ENCODE measurements around the gene TCP11L2. TPM values are rescaled to one million over a fixed set of nuclear protein-coding genes. Genes with fewer than 3 reads are reported as not detected.

Gene TCP11L2
- polyA plus RNA-seq, 1 experiment, result 16.8 TPM

DNA sequence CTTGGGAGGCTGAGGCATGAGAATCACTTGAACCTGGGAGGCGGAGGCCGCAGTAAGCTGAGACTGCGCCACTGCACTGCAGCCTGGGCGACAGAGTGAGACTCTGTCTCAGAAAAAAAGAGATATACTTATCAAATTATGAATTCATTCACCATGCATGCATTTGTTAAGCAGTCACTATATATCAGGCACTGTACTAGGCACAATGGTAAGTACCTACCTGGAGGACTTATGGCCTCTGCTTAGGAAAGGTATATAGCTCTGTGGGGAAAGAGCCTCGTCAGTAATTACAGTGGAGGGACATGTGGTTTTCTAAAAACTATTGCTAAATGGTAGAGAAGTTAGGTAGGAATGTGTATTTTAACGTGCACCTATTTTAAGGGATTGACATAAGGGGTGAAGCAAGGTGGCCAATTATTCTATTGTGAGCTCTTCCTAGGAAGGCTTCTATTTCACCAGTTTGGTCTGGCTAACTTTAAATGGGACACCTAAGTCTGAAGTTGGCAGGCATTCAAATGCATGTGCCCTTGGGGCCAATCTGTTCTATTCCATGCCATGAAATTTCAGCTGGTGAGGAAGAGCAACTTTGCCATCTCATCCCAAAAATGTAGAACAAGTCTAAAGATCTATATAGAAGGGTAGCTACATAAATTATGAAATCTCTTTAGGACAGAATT is 15.0 kb downstream of the TCP11L2 start:
- H3K27me3 ChIP-seq (ENCODE audit: control insufficient read depth, insufficient read depth, low read length), result no peaks in the 10 kb centered on the region
- CTCF ChIA-PET, result no interaction called here
- POLR2A ChIA-PET, result no interaction called here
- H3K4me3 ChIP-seq (ENCODE audit: low read depth, low read length), result no peak overlapping the region
- DNase-seq (ENCODE audit: low read depth), result no peak
- no peaks in the 10 kb centered on the region; the same call in none of the 2 replicates for H3K36me3 ChIP-seq (ENCODE audit: control insufficient read depth, insufficient read depth, low read length)
- TF ChIP-seq, protein P1, sequence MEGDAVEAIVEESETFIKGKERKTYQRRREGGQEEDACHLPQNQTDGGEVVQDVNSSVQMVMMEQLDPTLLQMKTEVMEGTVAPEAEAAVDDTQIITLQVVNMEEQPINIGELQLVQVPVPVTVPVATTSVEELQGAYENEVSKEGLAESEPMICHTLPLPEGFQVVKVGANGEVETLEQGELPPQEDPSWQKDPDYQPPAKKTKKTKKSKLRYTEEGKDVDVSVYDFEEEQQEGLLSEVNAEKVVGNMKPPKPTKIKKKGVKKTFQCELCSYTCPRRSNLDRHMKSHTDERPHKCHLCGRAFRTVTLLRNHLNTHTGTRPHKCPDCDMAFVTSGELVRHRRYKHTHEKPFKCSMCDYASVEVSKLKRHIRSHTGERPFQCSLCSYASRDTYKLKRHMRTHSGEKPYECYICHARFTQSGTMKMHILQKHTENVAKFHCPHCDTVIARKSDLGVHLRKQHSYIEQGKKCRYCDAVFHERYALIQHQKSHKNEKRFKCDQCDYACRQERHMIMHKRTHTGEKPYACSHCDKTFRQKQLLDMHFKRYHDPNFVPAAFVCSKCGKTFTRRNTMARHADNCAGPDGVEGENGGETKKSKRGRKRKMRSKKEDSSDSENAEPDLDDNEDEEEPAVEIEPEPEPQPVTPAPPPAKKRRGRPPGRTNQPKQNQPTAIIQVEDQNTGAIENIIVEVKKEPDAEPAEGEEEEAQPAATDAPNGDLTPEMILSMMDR (IDR thresholded peaks at IDR 0.05; ENCODE audit: insufficient read depth, low read depth, low read length), result no peak

DNA sequence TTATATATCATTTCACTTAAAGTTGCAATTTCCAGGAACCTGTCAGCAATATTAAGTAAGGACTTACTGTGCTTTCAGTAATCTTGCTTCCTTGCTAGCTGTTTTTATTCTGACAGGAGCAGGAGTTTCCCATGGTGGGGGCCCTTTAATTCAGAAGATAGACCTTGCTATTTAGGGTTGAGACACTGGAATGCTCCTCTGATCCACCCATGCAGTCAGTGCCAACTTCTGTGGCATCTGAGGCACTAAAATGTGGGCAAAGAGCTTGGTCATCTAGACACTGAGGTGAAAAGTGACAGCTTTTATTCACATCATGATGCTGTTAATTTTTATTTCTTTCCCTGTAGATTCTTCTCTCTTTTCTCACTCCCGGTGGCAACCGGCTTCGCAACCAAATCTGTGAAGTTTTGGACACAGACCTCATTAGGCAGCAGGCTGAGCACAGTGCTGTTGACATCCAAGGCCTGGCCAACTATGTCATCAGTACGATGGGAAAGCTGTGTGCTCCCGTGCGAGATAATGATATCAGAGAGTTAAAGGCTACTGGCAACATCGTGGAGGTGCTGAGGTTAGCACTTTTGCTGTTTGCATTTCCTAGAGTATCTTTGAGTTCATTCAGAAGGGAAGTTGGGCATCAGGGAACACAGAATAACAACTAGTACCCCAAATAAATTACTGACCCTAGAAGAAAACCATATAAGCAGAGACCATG is 18.8 kb downstream of the TCP11L2 start:
- TF ChIP-seq, protein P1 (IDR thresholded peaks at IDR 0.05; ENCODE audit: insufficient read depth, low read depth, low read length), result no peak
- Histone ChIP-seq H3K4me3 (ENCODE audit: low read depth, low read length) (no peak overlapping the region), H3K27me3 (ENCODE audit: control insufficient read depth, insufficient read depth, low read length) (no peaks in the 10 kb centered on the region), H3K36me3 (ENCODE audit: control insufficient read depth, insufficient read depth, low read length) (peaks cover 4% of the 10 kb centered on the region)
- ChIA-PET CTCF (no interaction called here), POLR2A (no interaction called here)
- no peak for DNase-seq (ENCODE audit: low read depth)

DNA sequence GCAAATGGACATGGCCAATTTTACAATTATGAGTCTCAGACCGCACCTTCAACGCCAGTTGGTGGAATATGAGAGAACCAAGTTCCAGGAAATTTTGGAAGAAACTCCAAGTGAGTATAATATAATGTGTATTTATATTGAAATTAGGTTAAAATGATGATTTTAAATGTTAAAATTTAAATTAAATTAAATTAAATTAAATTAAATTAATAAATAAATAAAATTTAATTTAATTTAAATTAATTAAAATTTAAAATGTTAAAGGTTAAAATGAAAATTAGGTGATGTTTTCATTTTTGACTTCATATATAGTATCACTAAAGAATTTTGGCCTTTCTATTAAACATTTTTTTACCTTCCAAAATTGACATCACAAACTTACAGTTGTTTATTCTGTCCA is 21.0 kb downstream of the TCP11L2 start:
- Histone ChIP-seq H3K36me3 (ENCODE audit: control insufficient read depth, insufficient read depth, low read length) (peaks cover 5% of the 10 kb centered on the region), H3K4me3 (ENCODE audit: low read depth, low read length) (no peak overlapping the region), H3K27me3 (ENCODE audit: control insufficient read depth, insufficient read depth, low read length) (no peaks in the 10 kb centered on the region)
- ChIA-PET POLR2A (no interaction called here), CTCF (interaction anchor here (1.0 kb wide), 1 partner anchor 97 kb away, joined by 3 read pairs; no protein-coding TSS in a partner anchor)
- TF ChIP-seq, protein P1 (IDR thresholded peaks at IDR 0.05; ENCODE audit: insufficient read depth, low read depth, low read length), result no peak
- no peak for DNase-seq (ENCODE audit: low read depth)

DNA sequence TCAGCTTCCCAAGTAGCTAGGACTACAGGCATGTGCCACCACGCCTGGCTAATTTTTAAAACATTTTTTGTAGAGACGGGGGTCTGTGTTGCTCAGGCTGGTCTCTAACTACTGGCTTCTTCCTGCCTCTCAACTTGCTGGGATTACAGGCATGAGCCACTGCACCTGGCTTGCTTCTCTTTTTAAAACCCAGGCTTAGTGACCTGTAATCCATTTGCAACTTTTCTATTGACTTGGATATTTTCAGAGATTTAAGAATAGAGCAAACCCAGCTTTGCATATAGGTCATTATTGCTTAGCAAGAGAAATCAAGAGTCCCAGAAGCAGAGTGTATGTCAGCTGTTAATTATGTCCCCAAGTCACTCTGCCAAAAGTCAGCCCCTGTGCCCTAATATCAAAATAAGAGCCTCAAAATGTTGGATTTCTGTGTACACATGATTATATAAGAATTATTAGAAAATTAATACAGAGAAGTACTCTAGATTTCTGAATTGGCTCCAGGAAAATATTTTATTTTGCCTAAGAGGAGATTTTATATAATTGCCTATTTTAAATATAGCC is 24.9 kb downstream of the TCP11L2 start:
- Histone ChIP-seq H3K36me3 (ENCODE audit: control insufficient read depth, insufficient read depth, low read length) (peaks cover 9% of the 10 kb centered on the region), H3K4me3 (ENCODE audit: low read depth, low read length) (no peak overlapping the region), H3K27me3 (ENCODE audit: control insufficient read depth, insufficient read depth, low read length) (peaks cover 3% of the 10 kb centered on the region; the same call in 1 of the 2 replicates)
- POLR2A ChIA-PET, result no interaction called here
- TF ChIP-seq, protein P1 (IDR thresholded peaks at IDR 0.05; ENCODE audit: insufficient read depth, low read depth, low read length), result no peak
- CTCF ChIA-PET, result no interaction called here
- no peak for DNase-seq (ENCODE audit: low read depth)

DNA sequence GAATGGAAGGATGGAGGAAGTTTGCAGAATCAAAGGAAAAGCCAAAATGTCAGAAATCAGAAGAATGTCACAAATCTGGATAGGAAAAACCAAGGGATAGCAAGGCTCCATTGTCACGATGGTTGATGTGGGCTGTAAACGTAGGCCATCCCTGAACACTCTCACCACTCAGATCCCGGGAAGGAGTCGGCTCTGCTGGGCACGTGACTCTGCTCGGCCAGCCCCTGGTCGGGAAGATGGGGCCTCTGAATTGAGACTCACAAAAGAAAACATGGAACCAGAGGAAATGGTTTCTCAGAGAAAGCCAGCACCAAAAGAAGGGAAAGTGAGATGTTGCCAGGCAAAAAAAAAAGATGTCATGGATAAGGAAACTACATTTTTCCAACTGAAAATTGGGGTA is 26.2 kb downstream of the TCP11L2 start:
- ChIA-PET CTCF (no interaction called here), POLR2A (no interaction called here)
- H3K36me3 ChIP-seq (ENCODE audit: control insufficient read depth, insufficient read depth, low read length), result peaks cover 9% of the 10 kb centered on the region
- TF ChIP-seq, protein P1 (IDR thresholded peaks at IDR 0.05; ENCODE audit: insufficient read depth, low read depth, low read length), result no peak
- no peak overlapping the region for H3K4me3 ChIP-seq (ENCODE audit: low read depth, low read length)
- no peak for DNase-seq (ENCODE audit: low read depth)
- H3K27me3 ChIP-seq (ENCODE audit: control insufficient read depth, insufficient read depth, low read length), result peaks cover 3% of the 10 kb centered on the region; the same call in 1 of the 2 replicates
